HG03469 (cell line): ENCODE results near the gene PYDC1.
"Not testable (repeated sequence)": the region's sequence is repeated elsewhere in the genome, so short reads cannot be mapped to it uniquely, and the experiment has no call there.

Experiments used
- ATAC-seq: cut with Tn5 transposase; IDR thresholded peaks from one replicate; pipeline ENCODE4 v1.9.1; 2021; ENCODE audit warnings: mild to moderate bottlenecking, moderate library complexity, moderate number of reproducible peaks; ENCODE audit not compliant: unreplicated experiment

PYDC1 gene

GRCh38 chr16:31216422-31217135 is at the start of gene PYDC1:
TSS of gene PYDC1 (minus strand) at chr16:31217135. CDS start at chr16:31217028, 107 bp downstream.
- no peak for ATAC-seq

GRCh38 chr16:31265329-31266245 is 48.7 kb upstream of the PYDC1 start:
- ATAC-seq = peak; percentile 86

- ATAC-seq = no peak
Observed at GRCh38 chr16:31262084-31262483, 45.1 kb upstream of the PYDC1 start.

- ATAC-seq = no peak
Observed at GRCh38 chr16:31260136-31260931, 43.4 kb upstream of the PYDC1 start.

DNA sequence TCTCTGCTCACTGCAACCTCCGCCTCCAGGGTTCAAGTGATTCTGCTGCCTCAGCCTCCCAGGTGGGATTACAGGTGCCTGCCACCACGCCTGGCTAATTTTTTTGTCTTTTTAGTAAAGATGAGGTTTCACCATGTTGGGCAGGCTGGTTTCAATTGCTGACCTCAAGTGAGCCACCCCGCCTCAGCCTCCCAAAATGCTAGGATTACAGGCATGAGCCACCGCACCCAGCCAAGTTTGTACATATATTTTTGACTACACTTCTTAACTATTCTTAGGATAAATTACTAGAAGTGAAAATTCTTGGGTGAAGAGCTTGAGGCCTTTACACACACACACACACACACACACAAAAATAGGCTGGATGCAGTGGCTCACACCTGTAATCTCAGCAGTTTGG is 41.4 kb upstream of the PYDC1 start:
- no peak for ATAC-seq

DNA sequence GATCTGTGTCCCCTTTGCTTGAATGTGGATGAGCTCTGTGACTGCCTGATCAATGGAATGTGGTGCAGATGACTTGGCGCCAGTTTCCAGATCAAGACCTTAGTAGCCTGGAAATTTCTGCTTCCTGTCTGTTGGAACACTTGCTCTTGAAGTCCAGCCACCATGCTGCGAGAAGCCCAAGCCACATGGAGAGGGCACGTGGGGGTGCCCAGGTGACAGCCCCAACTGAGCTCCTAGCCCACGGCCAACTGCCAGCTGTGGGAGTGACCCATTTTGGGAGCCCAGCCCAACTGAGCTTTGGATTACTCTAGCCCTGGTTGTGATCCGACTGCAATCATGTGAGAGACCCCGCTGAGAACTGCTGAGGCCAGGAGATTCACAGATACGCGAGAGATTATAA is 39.5 kb upstream of the PYDC1 start:
- no peak for ATAC-seq

DNA sequence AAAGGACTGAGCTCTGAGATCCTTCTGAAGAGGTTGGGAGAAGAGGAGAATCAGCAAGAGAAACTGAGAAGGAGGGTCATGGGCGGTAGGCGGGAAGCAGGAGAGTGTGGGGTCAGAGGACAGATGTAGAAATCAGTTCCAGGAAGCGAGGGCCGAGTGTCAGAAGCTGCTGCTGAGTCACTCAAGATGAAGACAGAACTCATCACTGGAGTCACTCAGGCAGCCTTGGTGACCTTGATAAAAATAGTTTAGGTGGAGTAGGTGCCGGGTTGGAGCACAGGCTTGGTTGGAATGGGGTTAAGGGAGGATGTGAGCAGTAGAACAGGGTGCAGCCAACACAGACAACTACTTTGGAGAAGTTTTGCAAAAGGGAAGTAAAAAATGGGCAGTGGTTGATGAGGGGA is 36.7 kb upstream of the PYDC1 start:
- ATAC-seq = no peak

GRCh38 chr16:31251435-31251834 is 34.5 kb upstream of the PYDC1 start:
- ATAC-seq = no peak

GRCh38 chr16:31250782-31251384 is 33.9 kb upstream of the PYDC1 start:
- no peak for ATAC-seq

DNA sequence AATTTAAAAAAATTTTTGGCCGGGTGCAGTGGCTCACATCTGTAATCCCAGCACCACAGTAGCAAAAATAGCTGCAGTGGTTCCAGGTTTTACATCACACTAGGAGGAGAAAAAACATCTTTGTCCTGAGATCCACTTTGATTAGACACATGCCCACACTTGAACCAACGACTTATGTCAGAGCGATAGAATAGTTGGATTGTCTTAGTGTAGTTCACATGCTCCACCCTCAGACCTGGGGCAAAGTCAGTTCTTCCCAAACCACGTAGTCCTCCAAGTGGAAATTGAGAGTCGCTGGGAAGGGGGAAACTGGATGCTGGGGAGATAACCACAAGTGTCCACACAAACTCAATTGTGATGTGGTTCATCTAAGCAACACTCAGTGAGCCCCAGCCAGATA is 31.4 kb upstream of the PYDC1 start:
- no peak for ATAC-seq

- ATAC-seq = no peak
Observed at GRCh38 chr16:31246296-31246695, 29.4 kb upstream of the PYDC1 start.

- ATAC-seq = not testable (repeated sequence)
Observed at GRCh38 chr16:31245598-31245997, 28.7 kb upstream of the PYDC1 start.

GRCh38 chr16:31243734-31244670 is 27.1 kb upstream of the PYDC1 start:
- ATAC-seq = no peak

DNA sequence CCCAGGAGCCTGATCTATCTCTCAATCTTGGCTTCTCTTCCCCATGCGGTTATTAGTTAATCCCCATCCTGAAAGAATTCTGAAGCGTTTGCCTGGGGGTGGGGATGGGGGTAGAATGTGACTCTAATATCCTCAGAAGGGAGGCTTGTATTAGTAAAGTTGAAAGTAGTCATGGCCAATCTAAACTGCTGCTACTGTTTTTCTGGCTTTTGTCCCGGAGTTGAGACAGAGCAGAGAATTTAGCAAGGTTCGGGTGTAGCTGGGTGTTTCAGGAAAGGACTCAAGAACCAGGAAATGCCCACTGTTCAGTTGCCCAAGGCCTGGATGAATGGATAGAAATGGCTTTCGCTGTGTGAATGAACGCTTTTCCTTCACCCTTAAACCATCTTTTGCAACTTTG is 25.3 kb upstream of the PYDC1 start:
- ATAC-seq = no peak

- no peak for ATAC-seq
Observed at GRCh38 chr16:31238041-31238440, 21.1 kb upstream of the PYDC1 start.

DNA sequence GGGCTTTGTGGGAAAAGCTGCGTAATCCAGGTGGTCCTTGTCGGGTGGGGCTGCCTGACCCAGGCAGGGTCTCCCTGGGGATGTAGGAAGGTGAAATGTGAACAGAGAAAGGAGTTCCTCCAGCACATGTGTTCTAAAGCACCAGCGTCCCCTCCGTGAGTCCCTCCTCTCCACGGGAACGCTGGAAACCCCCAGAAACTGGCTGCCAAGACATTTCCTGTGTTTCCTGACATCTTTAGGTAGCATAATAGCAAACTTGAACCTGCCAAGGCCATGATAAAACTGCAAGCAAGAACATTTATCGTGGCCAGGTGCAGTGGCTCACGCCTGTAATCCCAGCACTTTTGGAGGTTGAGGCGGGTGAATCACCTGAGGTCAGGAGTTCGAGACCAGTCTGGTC is 12.6 kb upstream of the PYDC1 start:
- no peak for ATAC-seq

DNA sequence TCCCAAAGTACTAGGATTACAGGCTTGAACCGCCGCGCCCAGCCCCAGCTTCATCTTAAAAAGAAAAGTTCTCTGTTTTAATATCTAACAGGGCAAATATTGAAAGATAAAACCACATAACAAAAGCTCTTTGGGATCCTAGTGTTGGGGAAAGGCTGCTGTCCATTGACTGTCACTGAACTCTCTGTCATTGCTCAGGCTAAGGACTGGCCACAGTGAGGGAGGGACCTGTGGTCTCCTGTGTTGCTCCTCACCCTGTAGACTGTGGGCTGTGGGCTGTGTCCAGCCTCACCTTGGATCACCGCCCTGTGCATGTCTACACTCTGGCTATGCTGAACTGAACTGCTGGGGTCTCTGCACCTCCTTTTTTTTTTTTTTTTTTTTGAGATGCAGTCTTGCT is 11.3 kb upstream of the PYDC1 start:
- no peak for ATAC-seq

GRCh38 chr16:31225193-31225592 is 8.3 kb upstream of the PYDC1 start:
- ATAC-seq = no peak

- ATAC-seq = no peak
Observed at GRCh38 chr16:31224092-31224955, 7.4 kb upstream of the PYDC1 start.
